ENCODE data around the gene ANO4.

Gene ANO4

GRCh38 chr12:100795800-100796179, 1.2 kb downstream of the ANO4 start:
- Mint-ChIP-seq H3K9me3 (no peaks in the 10 kb centered on the region), H3K4me3 (no peak overlapping the region), H3K36me3 (ENCODE audit: low read depth) (no peaks in the 10 kb centered on the region), H3K4me1 (ENCODE audit: low read depth) (no peaks in the 10 kb centered on the region), H3K27me3 (ENCODE audit: low read depth) (peaks cover 22% of the 10 kb centered on the region), H3K27ac (no peak overlapping the region)
- DNase-seq (ENCODE audit: low spot score): no peak

DNA sequence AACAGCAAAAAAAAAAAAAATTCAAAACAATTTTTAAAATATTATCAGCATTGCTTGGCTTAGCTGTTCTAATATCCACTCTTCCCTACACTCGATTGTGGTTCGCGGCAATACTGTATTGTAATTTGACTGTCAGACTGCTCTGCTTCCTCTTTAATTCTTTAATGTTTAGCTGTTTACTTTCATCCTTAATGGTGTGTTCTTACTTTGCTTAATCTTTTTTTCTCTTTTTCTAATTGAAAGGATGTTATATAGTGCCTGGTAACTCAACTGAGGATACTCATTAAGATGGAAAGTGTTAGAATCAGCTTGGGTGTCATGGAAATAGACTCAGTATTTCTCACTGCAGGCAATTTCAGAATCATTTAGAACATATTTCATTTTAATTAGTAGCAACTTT, 2.0 kb downstream of the ANO4 start:
- H3K27me3 Mint-ChIP-seq (ENCODE audit: low read depth): peaks cover 22% of the 10 kb centered on the region
- H3K27ac Mint-ChIP-seq: no peak overlapping the region
- no peaks in the 10 kb centered on the region for H3K9me3 Mint-ChIP-seq
- H3K4me3 Mint-ChIP-seq: no peak overlapping the region
- no peaks in the 10 kb centered on the region for H3K36me3 Mint-ChIP-seq (ENCODE audit: low read depth)
- no peaks in the 10 kb centered on the region for H3K4me1 Mint-ChIP-seq (ENCODE audit: low read depth)
- DNase-seq (ENCODE audit: low spot score): no peak

- no peak for DNase-seq (ENCODE audit: low spot score)
- Mint-ChIP-seq H3K4me1 (ENCODE audit: low read depth) (no peaks in the 10 kb centered on the region), H3K4me3 (no peak overlapping the region), H3K27ac (no peak overlapping the region), H3K36me3 (ENCODE audit: low read depth) (no peaks in the 10 kb centered on the region), H3K27me3 (ENCODE audit: low read depth) (peaks cover 22% of the 10 kb centered on the region), H3K9me3 (no peaks in the 10 kb centered on the region)
Measured at GRCh38 chr12:100797246-100797645, 2.7 kb downstream of the ANO4 start.

DNA sequence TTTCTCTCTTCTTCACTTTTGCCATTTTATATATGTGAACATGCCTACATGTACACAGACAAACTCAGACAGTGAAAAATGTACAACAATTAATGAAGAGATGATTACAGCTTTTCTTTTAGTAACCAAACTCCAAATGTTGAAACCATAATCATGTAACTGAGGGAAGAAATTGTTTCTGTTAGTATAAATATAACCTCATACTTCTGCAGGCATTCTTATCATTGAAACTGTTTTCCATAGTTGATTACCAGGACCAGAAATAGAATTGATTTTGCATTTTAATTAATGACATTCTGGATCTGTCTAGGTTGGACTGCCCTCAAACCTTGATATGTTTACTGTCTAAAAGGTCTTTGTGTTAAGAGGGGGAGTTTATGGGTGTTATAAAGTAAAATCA, 3.2 kb downstream of the ANO4 start:
- H3K36me3 Mint-ChIP-seq (ENCODE audit: low read depth): no peaks in the 10 kb centered on the region
- no peaks in the 10 kb centered on the region for H3K9me3 Mint-ChIP-seq
- no peak overlapping the region for H3K27ac Mint-ChIP-seq
- H3K4me3 Mint-ChIP-seq: no peak overlapping the region
- peaks cover 22% of the 10 kb centered on the region for H3K27me3 Mint-ChIP-seq (ENCODE audit: low read depth)
- H3K4me1 Mint-ChIP-seq (ENCODE audit: low read depth): no peaks in the 10 kb centered on the region
- DNase-seq (ENCODE audit: low spot score): no peak

DNA sequence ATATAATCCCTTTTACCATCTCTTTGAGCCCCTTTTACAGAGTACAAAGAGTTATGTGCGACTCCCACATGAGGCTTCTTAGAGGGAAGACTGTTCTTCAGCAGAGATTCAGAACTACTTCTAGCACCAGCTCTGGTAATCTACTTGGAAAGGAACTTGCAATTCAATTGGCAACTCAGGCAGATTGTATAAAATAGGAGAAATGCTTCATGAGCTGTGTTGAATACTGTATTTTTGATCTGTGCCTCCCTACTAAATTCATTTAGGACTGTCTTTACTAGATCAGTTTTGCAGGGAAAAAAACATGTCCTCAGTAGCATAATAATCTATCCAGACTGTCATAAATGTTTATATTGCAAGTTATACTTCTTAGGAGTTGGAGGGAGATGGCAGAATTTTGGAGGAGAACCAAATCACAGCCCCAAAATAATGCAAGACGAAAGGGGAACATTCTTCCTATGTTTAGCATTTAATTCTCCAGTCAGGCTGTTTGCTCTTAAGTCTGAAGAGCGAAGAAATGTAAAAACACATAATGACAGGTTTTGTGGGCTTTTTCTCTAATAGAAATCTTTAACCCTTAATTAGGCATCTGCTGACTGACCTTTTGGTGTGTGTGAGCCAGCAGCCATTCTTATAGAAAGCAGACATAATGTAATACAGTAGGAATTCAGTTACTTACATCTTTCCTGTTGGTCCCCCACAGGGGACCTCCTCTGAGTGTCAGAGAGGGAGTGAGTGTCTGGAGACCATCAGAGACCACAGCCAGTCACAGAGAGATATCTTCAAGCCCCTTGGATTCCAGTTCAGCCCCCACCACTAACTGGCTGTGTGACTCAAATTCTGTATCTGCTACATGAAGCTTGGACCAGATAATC, 3.9 kb downstream of the ANO4 start:
- Mint-ChIP-seq H3K36me3 (ENCODE audit: low read depth) (no peaks in the 10 kb centered on the region), H3K27me3 (ENCODE audit: low read depth) (peaks cover 22% of the 10 kb centered on the region), H3K9me3 (no peaks in the 10 kb centered on the region), H3K27ac (no peak overlapping the region), H3K4me3 (no peak overlapping the region), H3K4me1 (ENCODE audit: low read depth) (no peaks in the 10 kb centered on the region)
- no peak for DNase-seq (ENCODE audit: low spot score)

GRCh38 chr12:100799770-100800169, 5.2 kb downstream of the ANO4 start:
- H3K36me3 Mint-ChIP-seq (ENCODE audit: low read depth): no peaks in the 10 kb centered on the region
- no peak overlapping the region for H3K27ac Mint-ChIP-seq
- H3K27me3 Mint-ChIP-seq (ENCODE audit: low read depth): peaks cover 17% of the 10 kb centered on the region
- H3K4me1 Mint-ChIP-seq (ENCODE audit: low read depth): no peaks in the 10 kb centered on the region
- H3K9me3 Mint-ChIP-seq: no peaks in the 10 kb centered on the region
- no peak for DNase-seq (ENCODE audit: low spot score)
- no peak overlapping the region for H3K4me3 Mint-ChIP-seq

- H3K4me3 Mint-ChIP-seq: no peak overlapping the region
- H3K27ac Mint-ChIP-seq: no peak overlapping the region
- DNase-seq (ENCODE audit: low spot score): no peak
- peaks cover 8% of the 10 kb centered on the region for H3K27me3 Mint-ChIP-seq (ENCODE audit: low read depth)
- H3K9me3 Mint-ChIP-seq: no peaks in the 10 kb centered on the region
- H3K36me3 Mint-ChIP-seq (ENCODE audit: low read depth): no peaks in the 10 kb centered on the region
- H3K4me1 Mint-ChIP-seq (ENCODE audit: low read depth): no peaks in the 10 kb centered on the region
Measured at GRCh38 chr12:100800723-100801122, 6.1 kb downstream of the ANO4 start.

GRCh38 chr12:100801320-100801719, 6.7 kb downstream of the ANO4 start:
- Mint-ChIP-seq H3K36me3 (ENCODE audit: low read depth) (no peaks in the 10 kb centered on the region), H3K4me1 (ENCODE audit: low read depth) (no peaks in the 10 kb centered on the region), H3K9me3 (no peaks in the 10 kb centered on the region), H3K27ac (no peak overlapping the region), H3K4me3 (no peak overlapping the region), H3K27me3 (ENCODE audit: low read depth) (peaks cover 3% of the 10 kb centered on the region)
- no peak for DNase-seq (ENCODE audit: low spot score)

- Mint-ChIP-seq H3K9me3 (peaks cover 4% of the 10 kb centered on the region), H3K4me1 (ENCODE audit: low read depth) (no peaks in the 10 kb centered on the region), H3K4me3 (no peak overlapping the region), H3K27ac (no peak overlapping the region), H3K27me3 (ENCODE audit: low read depth) (no peaks in the 10 kb centered on the region), H3K36me3 (ENCODE audit: low read depth) (no peaks in the 10 kb centered on the region)
- no peak for DNase-seq (ENCODE audit: low spot score)
Measured at GRCh38 chr12:100808777-100809176, 14.2 kb downstream of the ANO4 start.

DNA sequence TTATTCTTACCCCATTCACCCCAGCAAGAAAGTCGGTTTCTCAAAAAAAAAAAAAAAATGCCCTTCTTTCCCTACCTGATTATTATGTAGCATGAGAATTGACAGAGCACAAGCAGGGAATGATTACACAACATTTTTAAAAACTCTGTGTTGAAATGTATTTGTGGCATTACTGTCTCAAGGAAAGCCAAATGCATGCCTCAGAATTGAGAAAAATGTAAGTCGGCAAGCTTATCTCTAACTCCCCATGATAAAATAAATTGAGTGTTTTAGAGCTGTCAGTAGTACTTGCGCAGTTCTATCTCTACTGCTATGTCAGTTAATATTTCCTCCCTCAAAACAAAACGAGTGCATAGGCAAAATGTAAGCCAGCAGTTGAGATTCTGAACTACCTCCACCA, 25.7 kb downstream of the ANO4 start:
- no peaks in the 10 kb centered on the region for H3K4me1 Mint-ChIP-seq (ENCODE audit: low read depth)
- no peak for DNase-seq (ENCODE audit: low spot score)
- H3K27me3 Mint-ChIP-seq (ENCODE audit: low read depth): no peaks in the 10 kb centered on the region
- no peaks in the 10 kb centered on the region for H3K9me3 Mint-ChIP-seq
- no peaks in the 10 kb centered on the region for H3K36me3 Mint-ChIP-seq (ENCODE audit: low read depth)
- no peak overlapping the region for H3K4me3 Mint-ChIP-seq
- H3K27ac Mint-ChIP-seq: no peak overlapping the region

- Mint-ChIP-seq H3K9me3 (no peaks in the 10 kb centered on the region), H3K27me3 (ENCODE audit: low read depth) (no peaks in the 10 kb centered on the region), H3K36me3 (ENCODE audit: low read depth) (no peaks in the 10 kb centered on the region), H3K27ac (no peak overlapping the region), H3K4me1 (ENCODE audit: low read depth) (no peaks in the 10 kb centered on the region), H3K4me3 (no peak overlapping the region)
- DNase-seq (ENCODE audit: low spot score): no peak
Measured at GRCh38 chr12:100823963-100824362, 29.4 kb downstream of the ANO4 start.

GRCh38 chr12:100824476-100824875, 29.9 kb downstream of the ANO4 start:
- Mint-ChIP-seq H3K27ac (no peak overlapping the region), H3K4me1 (ENCODE audit: low read depth) (no peaks in the 10 kb centered on the region), H3K4me3 (no peak overlapping the region), H3K36me3 (ENCODE audit: low read depth) (no peaks in the 10 kb centered on the region), H3K9me3 (no peaks in the 10 kb centered on the region), H3K27me3 (ENCODE audit: low read depth) (no peaks in the 10 kb centered on the region)
- no peak for DNase-seq (ENCODE audit: low spot score)

DNA sequence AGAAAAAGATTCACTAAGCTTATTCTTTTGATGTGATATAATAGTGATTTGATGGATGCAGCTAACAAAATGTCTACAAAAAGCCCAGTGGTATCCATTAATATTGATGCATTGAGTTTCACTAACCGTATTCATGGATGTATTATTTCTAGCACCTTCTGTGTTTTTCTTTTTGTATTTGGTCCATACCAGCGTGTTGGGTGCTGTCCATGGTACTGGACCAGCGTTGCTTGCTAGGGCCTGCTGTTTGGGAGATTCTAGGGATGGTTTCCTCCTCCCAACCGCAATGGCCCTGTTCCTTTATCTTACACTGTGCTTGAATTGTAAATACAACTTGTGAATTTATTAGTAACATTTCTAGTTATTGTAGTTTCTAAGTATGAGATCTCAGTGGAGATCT, 31.7 kb downstream of the ANO4 start:
- Mint-ChIP-seq H3K4me3 (no peak overlapping the region), H3K36me3 (ENCODE audit: low read depth) (no peaks in the 10 kb centered on the region), H3K4me1 (ENCODE audit: low read depth) (no peaks in the 10 kb centered on the region), H3K27ac (no peak overlapping the region), H3K9me3 (no peaks in the 10 kb centered on the region), H3K27me3 (ENCODE audit: low read depth) (no peaks in the 10 kb centered on the region)
- DNase-seq (ENCODE audit: low spot score): no peak

- no peak overlapping the region for H3K27ac Mint-ChIP-seq
- DNase-seq (ENCODE audit: low spot score): no peak
- no peaks in the 10 kb centered on the region for H3K27me3 Mint-ChIP-seq (ENCODE audit: low read depth)
- H3K36me3 Mint-ChIP-seq (ENCODE audit: low read depth): no peaks in the 10 kb centered on the region
- H3K4me1 Mint-ChIP-seq (ENCODE audit: low read depth): no peaks in the 10 kb centered on the region
- H3K9me3 Mint-ChIP-seq: no peaks in the 10 kb centered on the region
- H3K4me3 Mint-ChIP-seq: no peak overlapping the region
Measured at GRCh38 chr12:100827901-100828520, 33.4 kb downstream of the ANO4 start.
